Thyroid gland (tissue), 4 donors: ENCODE results near the gene CLOCK. TPM values are rescaled to one million over a fixed set of nuclear protein-coding genes. Genes with fewer than 3 reads are reported as not detected.
A peak's percentile ranks its signal among the peaks of the same experiment; 100 is the strongest.

Experiments used
- DNase-seq, 2 donors: peaks; one replicate each; pipeline ENCODE4 v3.0.0-alpha.2; 2019
- H3K27ac ChIP-seq, 3 donors: fragments of 200-600 bp; sonication (generic); 1 replicate in 2 of 3; 2 replicates in 1 of 3; pipeline ENCODE4 v1.5.1; 2016 to 2019; ENCODE audit warnings: mild to moderate bottlenecking in 1 of 3, moderate library complexity in 1 of 3
- H3K27me3 ChIP-seq: fragments of 200-600 bp; sonication (generic); one replicate; pipeline ENCODE4 v1.5.1; 2019
- H3K36me3 ChIP-seq, 2 donors: fragments of 200-600 bp; sonication (generic); one replicate each; pipeline ENCODE4 v1.5.1; 2016 to 2019
- H3K4me1 ChIP-seq, 2 donors: fragments of 200-600 bp; sonication (generic); one replicate each; pipeline ENCODE4 v1.5.1; 2017 to 2019
- H3K4me3 ChIP-seq, 3 donors: fragments of 200-600 bp; sonication (generic); replicated peaks in 1 of 3; 1 replicate in 2 of 3; 2 replicates in 1 of 3; pipeline ENCODE4 v1.5.1; 2016; ENCODE audit warnings: mild to moderate bottlenecking in 1 of 3
- H3K9me3 ChIP-seq: fragments of 200-600 bp; sonication (generic); one replicate; pipeline ENCODE4 v1.5.1; 2017
- CTCF ChIP-seq, 6 experiments: fragments of 200-600 bp in 3 of 6; fragments of 450-650 bp in 3 of 6; sonication (generic) in 3 of 6; IDR thresholded peaks; one replicate each; pipeline ENCODE4 v1.5.1; 2016 to 2019; ENCODE audit warnings: antibody characterized with exemption in 6 of 6, mild to moderate bottlenecking in 2 of 6, inconsistent platforms in 1 of 6, moderate library complexity in 1 of 6
- POLR2A ChIP-seq, 2 donors: fragments of 450-650 bp; IDR thresholded peaks; one replicate each; pipeline ENCODE4 v1.6.1; 2017; ENCODE audit warnings: antibody characterized with exemption in 2 of 2, mild to moderate bottlenecking in 2 of 2, moderate library complexity in 1 of 2
- WGBS, 2 donors: methylation state at CpG; one replicate each; pipeline ENCODE4 v1.1.5; 2017; 5-methylcytosine and 5-hydroxymethylcytosine counted together
- intact Hi-C: fragments of 100-400 bp; cut with DNase I; formaldehyde crosslinking; loops from one replicate; pipeline ENCODE4 v1.15.1; 2023
- total RNA-seq, 4 donors: library from RNA; depleted of rRNA; stranded (reverse); fragments of >200 nt; gene quantifications; one replicate each; pipeline ENCODE4 v1.2.3, GENCODE V29; 2016

CLOCK gene
- total RNA-seq, 4 donors from 2014 or later, result 26.1 to 60.3 (median 31.6) TPM

DNA sequence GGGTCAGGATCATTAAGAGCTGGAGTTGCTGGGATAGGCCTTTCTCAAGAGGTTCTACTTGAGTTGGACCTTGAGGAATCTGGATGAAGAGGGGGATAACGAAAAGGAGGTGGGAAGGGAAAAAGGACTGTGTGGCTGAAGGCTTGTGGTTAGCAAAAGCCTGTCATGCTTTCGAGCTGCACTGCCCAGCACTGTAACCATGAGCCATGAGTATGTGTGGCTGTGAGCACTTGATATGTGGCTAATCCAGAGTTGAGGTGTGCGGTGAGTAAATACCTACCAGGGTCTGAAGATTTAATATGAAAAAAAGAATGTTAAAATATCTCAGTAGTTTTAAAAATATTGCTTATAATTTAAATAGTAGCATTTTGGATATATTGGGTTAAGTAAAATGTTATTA lies 139.6 kb downstream of the CLOCK start:
- Histone ChIP-seq H3K4me3 (no peak overlapping the region), H3K27ac (no peak overlapping the region), H3K36me3 (peaks cover 7 to 8% of the 10 kb centered on the region in 2 donors), H3K4me1 (peaks cover 0 to 5% of the 10 kb centered on the region in 2 donors), H3K27me3 (no peaks in the 10 kb centered on the region), H3K9me3 (no peaks in the 10 kb centered on the region)
- no peak for DNase-seq
- WGBS, 2 donors, result 94 to 96% methylated on average over 3 of the region's 3 CpGs
- TF ChIP-seq POLR2A (IDR thresholded peaks at IDR 0.05) (no peak), CTCF (IDR thresholded peaks at IDR 0.05) (no peak)
- intact Hi-C loops, result no loop called here

GRCh38 chr4:55406545-55406944 lies 140.2 kb downstream of the CLOCK start:
- H3K4me3 ChIP-seq, result no peak overlapping the region
- WGBS, 2 donors, result 98 to 100% methylated on average over 2 of the region's 2 CpGs
- no peak overlapping the region for H3K27ac ChIP-seq
- peaks cover 0 to 5% of the 10 kb centered on the region in 2 donors for H3K4me1 ChIP-seq
- peaks cover 7 to 8% of the 10 kb centered on the region in 2 donors for H3K36me3 ChIP-seq
- DNase-seq, result no peak
- TF ChIP-seq POLR2A (IDR thresholded peaks at IDR 0.05) (no peak), CTCF (IDR thresholded peaks at IDR 0.05) (no peak)
- H3K27me3 ChIP-seq, result no peaks in the 10 kb centered on the region
- no peaks in the 10 kb centered on the region for H3K9me3 ChIP-seq
- intact Hi-C loops, result no loop called here

GRCh38 chr4:55405073-55405472 lies 141.6 kb downstream of the CLOCK start:
- Histone ChIP-seq H3K36me3 (peaks cover 7 to 8% of the 10 kb centered on the region in 2 donors), H3K4me3 (no peak overlapping the region), H3K27me3 (no peaks in the 10 kb centered on the region), H3K9me3 (no peaks in the 10 kb centered on the region), H3K27ac (no peak overlapping the region), H3K4me1 (peaks cover 0 to 5% of the 10 kb centered on the region in 2 donors)
- no peak for DNase-seq
- intact Hi-C loops, result no loop called here
- TF ChIP-seq CTCF (IDR thresholded peaks at IDR 0.05) (no peak), POLR2A (IDR thresholded peaks at IDR 0.05) (no peak)
- 95 to 97% methylated on average over 3 of the region's 3 CpGs for WGBS, 2 donors

DNA sequence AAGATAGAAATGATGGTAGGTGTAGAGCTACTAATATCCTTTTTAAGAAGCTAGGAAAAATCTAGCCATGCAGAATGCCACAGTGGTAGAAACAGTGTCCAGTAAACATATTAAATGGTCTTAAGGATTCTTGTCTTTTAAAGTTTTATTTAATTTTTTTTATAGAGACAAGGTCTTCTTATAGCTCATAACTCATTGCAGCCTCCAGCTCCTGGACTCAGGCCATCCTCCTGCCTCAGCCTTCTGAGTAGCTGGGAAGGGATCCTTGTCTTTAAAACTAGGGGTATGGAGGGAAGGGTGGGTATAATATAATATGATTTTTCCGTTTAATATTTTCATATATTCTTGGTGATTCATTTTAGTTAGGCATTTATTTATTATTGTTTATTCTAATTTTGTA lies 147.1 kb downstream of the CLOCK start:
- no peak overlapping the region for H3K27ac ChIP-seq
- H3K4me3 ChIP-seq, result no peak overlapping the region
- peaks cover 0 to 4% of the 10 kb centered on the region in 2 donors for H3K36me3 ChIP-seq
- no peaks in the 10 kb centered on the region for H3K9me3 ChIP-seq
- intact Hi-C loops, result no loop called here
- DNase-seq, result no peak
- 70 to 93% methylated on average over 1 of the region's 1 CpG for WGBS, 2 donors
- H3K4me1 ChIP-seq, result peaks cover 22 to 32% of the 10 kb centered on the region in 2 donors
- H3K27me3 ChIP-seq, result no peaks in the 10 kb centered on the region
- TF ChIP-seq POLR2A (IDR thresholded peaks at IDR 0.05) (no peak), CTCF (IDR thresholded peaks at IDR 0.05) (no peak)

DNA sequence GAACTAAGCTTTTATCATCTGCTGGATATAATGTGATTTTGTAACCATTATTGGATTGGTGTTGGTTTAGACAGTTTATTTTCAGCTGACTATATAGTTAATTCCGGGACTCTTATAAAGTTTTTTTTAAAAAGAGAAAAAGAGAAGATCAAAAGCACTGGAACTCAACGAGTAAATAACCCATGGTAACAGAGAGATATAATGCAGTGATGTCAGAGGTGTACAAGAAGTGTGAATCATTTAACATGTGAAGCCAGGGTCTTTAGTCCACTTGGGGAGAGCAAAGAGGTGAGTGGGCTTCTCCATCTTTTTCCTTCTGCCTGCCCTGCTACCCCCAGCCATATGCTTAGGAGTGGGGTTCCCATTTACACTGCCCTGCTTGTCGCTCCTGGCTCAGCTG lies 147.7 kb downstream of the CLOCK start:
- Histone ChIP-seq H3K36me3 (no peaks in the 10 kb centered on the region), H3K9me3 (no peaks in the 10 kb centered on the region), H3K4me3 (no peak overlapping the region), H3K27me3 (no peaks in the 10 kb centered on the region), H3K27ac (peak overlapping the region in 2 of 3 donors; percentile 31 to 89), H3K4me1 (peaks cover 22 to 32% of the 10 kb centered on the region in 2 donors)
- DNase-seq, result no peak
- TF ChIP-seq POLR2A (IDR thresholded peaks at IDR 0.05) (no peak), CTCF (IDR thresholded peaks at IDR 0.05) (no peak)
- WGBS, 2 donors, result 56 to 68% methylated on average over 3 of the region's 3 CpGs
- intact Hi-C loops, result no loop called here
